PFSK-1 (cell line): Measurements from ENCODE around the gene KRTAP9-2.

Source experiments
- SIN3A ChIP-seq: IDR thresholded peaks from 2 replicates; pipeline ENCODE4 v1.6.1; 2012; ENCODE audit warnings: mild to moderate bottlenecking, low read length, moderate library complexity, borderline replicate concordance; ENCODE audit not compliant: insufficient read depth
- TAF1 ChIP-seq: IDR thresholded peaks from 2 replicates; pipeline ENCODE4 v1.6.1; 2012; ENCODE audit warnings: low read length, control low read depth, borderline replicate concordance; ENCODE audit not compliant: insufficient read depth

DNA sequence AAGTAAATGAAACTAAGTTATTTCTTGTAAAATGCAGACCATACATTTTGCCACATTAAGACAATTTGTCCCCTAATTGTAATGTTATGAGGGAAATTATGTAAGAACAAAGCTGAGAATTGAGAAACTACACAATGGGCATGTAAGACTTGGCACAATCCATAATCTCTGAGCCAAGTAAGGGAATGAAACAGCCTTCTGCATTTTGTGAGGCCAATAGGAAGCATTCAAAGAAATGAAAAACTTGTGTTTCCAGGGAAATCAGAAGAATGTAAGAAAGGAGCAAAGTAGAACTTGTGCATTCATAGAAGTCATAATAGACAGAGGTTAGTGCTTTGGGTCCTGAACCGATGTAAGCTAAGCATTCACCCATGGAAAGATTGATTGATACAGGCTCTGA is 24.8 kb downstream of the KRTAP9-2 start:
- TF ChIP-seq TAF1: no peak
- TF ChIP-seq SIN3A: no peak
